ENCODE measurements around the gene SPATA12.

SPATA12 gene

DNA sequence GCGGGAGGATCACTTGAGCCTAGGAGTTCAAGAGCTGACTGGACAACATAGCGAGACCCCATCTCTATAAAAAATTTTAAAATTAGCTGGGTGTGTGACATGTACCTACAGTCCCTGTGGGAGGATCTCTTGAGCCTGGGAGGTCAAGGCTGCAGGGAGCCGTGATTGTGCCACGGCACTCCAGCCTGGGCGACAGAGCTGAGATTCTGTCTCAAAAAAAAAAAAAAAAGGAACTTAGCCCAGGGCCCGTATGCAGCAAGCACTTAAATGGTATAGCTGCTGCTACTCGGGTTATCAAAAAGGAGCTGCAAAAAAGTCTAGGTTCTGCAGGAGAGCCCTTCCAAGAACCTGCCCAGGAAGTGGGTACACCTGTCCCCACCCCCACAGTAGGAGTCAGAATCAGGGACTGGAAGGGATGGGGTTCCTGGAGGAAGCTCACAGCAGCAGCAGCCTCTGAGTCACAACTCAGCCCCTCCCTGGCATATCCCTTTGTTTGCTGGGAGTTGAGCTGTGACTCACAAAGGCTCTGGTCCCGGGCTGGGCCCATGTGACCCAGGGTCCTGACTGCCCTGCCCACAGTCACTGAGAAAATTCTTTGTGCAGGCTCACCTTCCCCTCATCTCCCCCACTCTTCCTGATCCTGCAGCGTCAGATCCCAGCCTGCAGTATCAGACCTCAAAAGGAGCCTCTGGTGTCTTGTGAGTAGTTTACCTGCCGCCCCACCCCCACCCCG lies at the start of gene SPATA12:
SPATA12 (plus strand) TSS at position 576 of the 733 bp plus-strand sequence. CDS start 13,031 bp downstream, outside the sequence.
- no peak for DNase-seq (ENCODE audit: low read depth)

DNA sequence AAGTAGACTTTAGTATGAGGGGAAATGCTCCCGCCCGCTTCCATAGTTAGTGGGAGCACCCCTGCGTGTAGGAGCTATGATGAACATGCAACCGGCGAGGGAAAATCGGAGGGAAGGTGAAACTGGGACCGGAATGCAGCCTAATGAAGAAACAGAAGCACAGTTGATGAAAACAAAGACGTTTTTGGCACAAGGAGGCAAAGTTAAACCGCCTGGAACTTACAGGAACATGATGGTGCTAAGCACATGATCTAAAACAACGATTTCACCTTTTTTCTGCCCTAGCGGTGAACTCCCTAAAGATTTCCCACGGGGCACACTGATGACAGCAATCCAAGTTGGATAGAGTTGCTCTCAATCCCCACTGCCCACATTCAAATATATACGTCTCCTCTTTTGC lies 49.4 kb upstream of the SPATA12 start:
- DNase-seq (ENCODE audit: low read depth): no peak

DNA sequence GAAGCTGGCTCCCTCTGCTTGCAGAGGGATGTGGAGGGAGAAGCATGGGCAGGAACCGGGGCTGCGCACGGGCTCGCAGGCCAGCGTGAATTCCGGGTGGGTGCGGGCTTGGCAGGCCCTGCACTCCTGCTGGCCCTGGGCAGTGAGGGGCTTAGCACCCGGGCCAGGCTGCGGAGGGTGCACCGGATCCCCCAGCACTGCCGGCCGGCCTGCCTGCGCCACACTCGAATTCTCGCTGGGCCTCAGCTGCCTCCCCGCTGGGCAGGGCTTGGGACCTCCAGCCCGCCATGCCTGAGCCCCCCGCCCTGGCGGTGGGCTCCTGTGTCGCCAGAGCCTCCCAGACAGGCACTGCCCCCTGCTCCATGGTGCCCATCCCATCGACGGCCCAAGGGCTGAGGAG lies 47.6 kb upstream of the SPATA12 start:
- no peak for DNase-seq (ENCODE audit: low read depth)

DNA sequence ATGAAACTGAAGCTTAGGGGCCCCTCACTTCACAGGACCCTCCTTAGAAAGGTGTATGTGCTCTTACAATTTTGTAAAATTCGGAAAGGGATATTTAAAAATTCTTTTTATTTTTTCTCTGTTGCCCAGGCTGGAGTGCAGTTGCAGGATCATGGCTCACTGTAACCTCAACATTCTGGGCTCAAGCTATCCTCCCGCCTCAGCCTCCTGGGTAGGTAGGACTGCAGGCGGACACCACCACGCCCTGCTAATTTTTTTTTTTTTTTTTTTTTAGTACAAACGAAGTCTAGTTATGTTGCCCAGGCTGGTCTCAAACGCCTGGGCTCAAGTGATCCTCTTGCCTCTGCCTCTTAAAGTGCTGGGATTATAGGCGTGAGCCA lies 45.1 kb upstream of the SPATA12 start:
- no peak for DNase-seq (ENCODE audit: low read depth)

- DNase-seq (ENCODE audit: low read depth): no peak
Observed at GRCh38 chr3:57015912-57016311, 44.6 kb upstream of the SPATA12 start.

DNA sequence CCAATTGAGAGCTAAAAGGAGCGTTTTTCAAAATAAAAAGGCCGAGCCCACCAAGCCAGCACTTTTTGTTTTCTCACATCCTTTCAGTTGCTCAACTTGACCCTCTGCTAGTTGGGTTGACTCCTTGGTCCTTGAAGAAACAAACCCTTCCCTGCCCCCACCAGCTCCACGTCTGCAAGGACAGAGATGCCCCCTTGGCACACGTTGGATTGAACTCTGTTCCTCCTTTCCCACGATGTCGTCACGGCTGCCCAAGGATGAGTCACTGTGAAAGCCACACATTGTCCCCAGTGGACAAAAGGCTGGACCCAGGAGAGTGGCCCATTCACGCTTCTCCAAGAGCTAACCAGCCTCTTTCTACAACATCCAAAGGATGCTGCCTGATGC lies 43.0 kb upstream of the SPATA12 start:
- DNase-seq (ENCODE audit: low read depth): no peak

- DNase-seq (ENCODE audit: low read depth): no peak
Observed at GRCh38 chr3:57018246-57018645, 42.2 kb upstream of the SPATA12 start.

GRCh38 chr3:57019057-57019456 lies 41.4 kb upstream of the SPATA12 start:
- no peak for DNase-seq (ENCODE audit: low read depth)

DNA sequence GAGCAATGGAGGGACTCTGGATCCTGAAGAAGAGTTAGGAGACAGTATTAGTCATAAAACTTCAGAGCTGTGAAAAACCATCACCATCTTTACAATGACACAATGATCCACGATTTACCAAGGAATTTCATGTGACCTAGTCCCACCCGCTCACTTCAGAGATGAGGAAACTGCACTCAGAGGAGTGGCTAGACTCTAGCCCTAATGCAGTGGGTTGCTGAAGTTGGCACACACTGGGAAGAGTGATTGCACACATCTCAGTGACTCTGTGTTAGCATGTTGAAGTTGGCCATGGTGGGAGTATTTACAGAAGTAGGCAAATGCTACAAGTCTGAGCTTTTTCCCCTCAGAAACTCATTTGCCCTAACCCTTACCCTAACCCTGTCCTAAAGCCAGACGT lies 35.2 kb upstream of the SPATA12 start:
- no peak for DNase-seq (ENCODE audit: low read depth)

DNA sequence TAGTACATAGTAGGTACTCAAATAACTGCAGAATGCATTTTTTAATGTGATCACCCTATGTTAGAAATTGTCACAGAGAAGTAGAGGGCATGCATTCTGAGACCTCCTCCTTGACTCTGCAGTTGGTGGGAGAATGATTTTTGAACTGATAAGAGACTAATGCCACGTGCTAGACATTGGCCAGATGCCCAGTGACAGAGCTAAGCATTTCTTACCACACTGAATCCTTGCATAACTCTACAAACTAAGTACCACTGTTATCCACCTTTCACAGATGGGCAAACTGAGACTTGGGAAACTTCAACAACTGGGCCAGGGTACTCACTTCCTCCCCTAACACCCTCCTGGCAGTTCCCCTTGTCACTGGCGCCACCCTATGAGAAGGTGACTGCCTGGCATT lies 33.5 kb upstream of the SPATA12 start:
- DNase-seq (ENCODE audit: low read depth): no peak

GRCh38 chr3:57029383-57029782 lies 31.1 kb upstream of the SPATA12 start:
- DNase-seq (ENCODE audit: low read depth): no peak

- DNase-seq (ENCODE audit: low read depth): no peak
Observed at GRCh38 chr3:57029924-57030323, 30.5 kb upstream of the SPATA12 start.

- DNase-seq (ENCODE audit: low read depth): no peak
Observed at GRCh38 chr3:57030721-57031120, 29.7 kb upstream of the SPATA12 start.

DNA sequence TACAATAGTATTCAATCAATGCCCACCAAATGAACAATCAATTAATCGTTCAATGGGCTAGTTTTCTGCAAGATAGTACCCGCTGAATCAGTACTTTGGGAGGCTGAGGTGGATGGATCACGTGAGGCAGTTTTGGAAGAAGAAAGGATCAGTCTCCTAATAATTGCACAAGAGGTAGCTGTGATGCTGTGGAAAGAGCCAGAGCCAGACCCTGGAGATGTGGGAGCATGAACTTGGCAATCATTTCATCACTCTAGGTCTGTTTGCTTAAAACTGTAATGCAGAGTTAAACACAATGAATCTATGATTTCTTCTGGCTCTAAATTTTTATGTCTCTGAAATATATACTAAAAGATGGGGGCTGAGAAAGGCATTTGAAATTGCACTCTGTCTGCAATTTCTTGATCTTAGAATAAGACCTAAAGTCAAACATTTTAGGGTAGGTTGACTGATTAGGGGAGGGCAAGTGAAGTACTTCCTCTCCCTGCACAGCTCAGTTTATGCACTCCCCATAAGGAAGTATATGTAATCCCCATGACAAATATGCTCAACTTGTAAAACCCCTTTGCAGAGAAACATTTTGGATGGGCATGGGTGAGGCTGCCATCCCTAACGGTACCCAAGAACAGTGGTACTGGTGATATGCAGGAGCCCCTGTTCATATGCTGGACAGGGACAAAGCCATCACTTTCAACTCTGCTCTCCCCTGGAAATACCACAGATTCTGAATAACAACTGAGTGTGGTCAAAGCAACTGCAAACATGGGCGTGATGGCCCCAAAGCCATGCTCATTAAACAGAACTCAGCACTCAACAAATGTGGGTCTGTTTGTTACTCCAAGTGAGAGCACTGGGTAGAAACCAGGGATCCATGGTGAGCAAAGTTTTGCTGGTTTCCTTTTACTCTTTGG lies 28.6 kb upstream of the SPATA12 start:
- no peak for DNase-seq (ENCODE audit: low read depth)

GRCh38 chr3:57036952-57037351 lies 23.5 kb upstream of the SPATA12 start:
- DNase-seq (ENCODE audit: low read depth): no peak

DNA sequence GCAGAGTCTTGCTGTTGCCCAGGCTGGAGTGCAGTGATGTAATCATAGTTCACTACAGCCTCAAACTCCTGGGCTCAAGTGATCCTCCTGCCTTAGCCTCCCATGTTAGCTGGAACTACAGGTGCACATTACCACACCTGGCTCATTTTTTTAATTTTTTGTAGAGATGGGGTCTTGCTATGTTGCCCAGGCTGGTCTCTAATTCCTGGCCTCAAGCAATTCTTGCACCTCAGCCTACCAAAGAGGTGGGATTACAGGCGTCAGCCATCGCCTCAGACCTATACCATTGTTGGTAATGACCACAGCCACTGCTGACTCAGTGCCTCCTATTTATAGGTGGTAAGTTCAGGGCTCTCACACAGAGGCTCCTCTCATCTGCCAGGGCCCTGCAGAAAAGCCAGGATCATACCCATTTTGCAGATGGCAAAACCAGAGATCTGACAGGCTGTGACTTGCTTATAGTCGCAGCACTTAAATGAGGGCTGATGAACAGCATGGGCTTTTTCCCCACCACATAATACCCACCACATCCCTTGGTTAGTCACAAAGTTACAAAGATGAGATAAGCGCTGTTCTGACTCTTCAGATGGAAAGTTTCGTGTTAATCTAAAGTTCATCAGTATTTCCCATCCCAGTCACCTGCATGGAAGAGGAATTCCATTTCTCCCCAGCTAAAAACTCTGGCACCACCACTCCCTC lies 21.8 kb upstream of the SPATA12 start:
- no peak for DNase-seq (ENCODE audit: low read depth)

GRCh38 chr3:57041674-57042073 lies 18.8 kb upstream of the SPATA12 start:
- no peak for DNase-seq (ENCODE audit: low read depth)

- DNase-seq (ENCODE audit: low read depth): no peak
Observed at GRCh38 chr3:57043518-57043917, 16.9 kb upstream of the SPATA12 start.

GRCh38 chr3:57046101-57046765 lies 14.2 kb upstream of the SPATA12 start:
- no peak for DNase-seq (ENCODE audit: low read depth)

DNA sequence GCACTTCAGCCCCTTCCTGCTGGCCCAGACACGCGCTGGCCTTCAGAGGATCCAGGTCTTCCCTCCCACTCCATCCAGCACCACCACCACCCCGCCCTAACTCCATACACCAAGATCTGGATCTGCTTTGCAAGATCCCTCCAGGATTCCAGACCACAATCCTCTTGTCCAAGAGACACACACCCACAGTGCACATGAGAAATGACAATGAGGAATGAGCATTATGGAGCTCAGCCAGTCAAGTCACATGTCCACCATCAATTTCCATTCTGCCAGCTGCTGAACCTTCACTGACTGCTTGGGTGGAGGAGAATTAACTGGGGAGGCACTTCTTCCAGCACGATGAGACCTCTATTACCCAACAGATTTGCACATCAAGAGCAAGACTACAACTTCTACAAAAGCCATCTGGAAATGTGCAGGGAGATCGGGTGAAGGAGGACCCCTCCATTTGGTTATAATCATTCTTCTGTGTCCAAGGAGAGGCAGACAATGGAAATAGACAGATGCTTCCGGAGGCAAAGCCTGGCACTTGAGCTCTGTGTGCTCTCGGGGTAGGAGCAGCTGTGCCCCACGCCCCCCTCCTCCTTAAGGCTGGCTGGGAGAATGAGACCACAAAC lies 12.3 kb upstream of the SPATA12 start:
- no peak for DNase-seq (ENCODE audit: low read depth)

- no peak for DNase-seq (ENCODE audit: low read depth)
Observed at GRCh38 chr3:57048728-57049127, 11.7 kb upstream of the SPATA12 start.

DNA sequence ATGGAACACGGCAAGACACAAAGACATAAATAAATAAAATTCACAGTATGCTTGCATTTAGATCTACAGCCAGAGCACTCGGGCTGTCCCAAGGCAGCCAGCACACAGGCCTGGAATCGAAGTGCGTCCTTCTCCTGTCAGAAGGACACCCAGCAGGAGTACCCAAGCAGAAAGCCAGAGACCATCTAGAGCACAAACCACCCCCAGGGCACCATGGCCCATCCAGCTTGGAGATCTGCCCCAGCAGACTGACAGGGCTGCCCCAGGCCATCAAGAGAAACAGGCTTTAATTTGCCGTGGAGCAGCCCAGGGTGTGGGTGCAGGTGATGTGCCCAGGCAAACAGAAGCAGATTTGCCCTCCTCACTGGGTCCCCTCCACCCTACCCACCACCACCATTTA lies 7.8 kb upstream of the SPATA12 start:
- DNase-seq (ENCODE audit: low read depth): no peak
